GM12892 (cell line): ENCODE results near the gene HDAC4.

ENCODE experiments used
- DNase-seq: peaks from one replicate; pipeline ENCODE4 v3.0.0; 2011; ENCODE audit not compliant: insufficient read length
- FAIRE-seq: peaks from 2 replicates; lab custom pipeline; 2011; peaks lifted over from hg19 to GRCh38; lab: Jason Lieb, UNC
- POLR2A ChIP-seq: IDR thresholded peaks from 2 replicates; pipeline ENCODE4 v1.6.1; 2011; ENCODE audit warnings: low read depth, low read length, control low read depth
- POLR2AphosphoS5 ChIP-seq: IDR thresholded peaks from 2 replicates; pipeline ENCODE4 v1.6.1; 2011; ENCODE audit warnings: low read depth, low read length, control low read depth
- TAF1 ChIP-seq: IDR thresholded peaks from 2 replicates; pipeline ENCODE4 v1.6.1; 2011; ENCODE audit warnings: low read depth, mild to moderate bottlenecking, control low read depth, low read length, borderline replicate concordance

HDAC4 gene

DNA sequence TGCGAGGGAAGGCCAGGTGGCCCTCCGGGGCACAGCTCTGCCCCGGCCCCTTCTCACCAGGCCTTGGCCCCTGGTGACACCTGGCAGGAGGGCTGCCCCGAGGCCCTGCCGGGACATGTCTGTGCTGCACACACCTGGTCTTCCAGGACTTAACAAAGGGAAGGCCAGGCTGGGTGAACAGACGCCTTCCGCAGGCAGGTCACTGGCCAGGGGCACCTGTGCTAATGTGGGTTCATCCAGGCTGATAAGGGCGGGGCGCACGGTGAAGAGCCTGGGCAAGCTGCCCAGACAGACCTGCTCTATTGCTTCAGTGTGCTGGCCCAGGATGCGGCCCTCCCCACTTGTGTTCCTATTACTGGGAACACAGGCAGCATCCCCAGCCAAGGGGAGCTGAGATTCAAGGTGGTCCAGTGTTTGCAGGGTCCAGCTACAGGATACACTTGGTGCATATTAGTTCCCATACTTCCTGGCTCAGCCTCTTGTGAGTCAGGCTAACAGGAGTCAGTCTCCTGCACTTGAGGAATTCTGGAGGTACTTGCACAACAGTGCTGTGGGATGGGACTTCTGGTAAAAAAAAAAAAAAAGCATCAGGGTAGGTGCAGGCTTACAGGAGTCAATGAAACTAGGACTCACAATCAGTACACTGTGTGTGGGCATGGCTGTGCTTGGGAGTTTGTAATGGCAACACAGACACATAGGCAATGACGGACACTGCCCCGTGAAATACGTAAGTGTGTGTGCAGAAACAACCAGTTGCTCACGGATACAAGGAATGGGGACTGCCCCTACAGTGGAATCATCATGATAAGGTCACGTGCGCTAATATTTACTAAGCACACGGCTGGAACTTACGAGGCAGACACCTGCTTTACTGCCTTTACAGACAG is 291.5 kb downstream of the HDAC4 start:
- TF ChIP-seq POLR2AphosphoS5 (no peak), TAF1 (no peak), POLR2A (no peak)
- DNase-seq, result no peak
- FAIRE-seq, result no peak

- FAIRE-seq (no peak), DNase-seq (no peak)
- TF ChIP-seq POLR2A (no peak), TAF1 (no peak), POLR2AphosphoS5 (no peak)
Measured at GRCh38 chr2:239108459-239108858, 292.4 kb downstream of the HDAC4 start.

GRCh38 chr2:239107936-239108335 is 292.9 kb downstream of the HDAC4 start:
- no peak for FAIRE-seq
- DNase-seq, result no peak
- TF ChIP-seq POLR2A, result no peak
- TF ChIP-seq POLR2AphosphoS5, result no peak
- TF ChIP-seq TAF1, result no peak

- FAIRE-seq (no peak), DNase-seq (no peak)
- no peak for TF ChIP-seq POLR2A
- no peak for TF ChIP-seq POLR2AphosphoS5
- TF ChIP-seq TAF1, result no peak
Measured at GRCh38 chr2:239106966-239107365, 293.9 kb downstream of the HDAC4 start.

DNA sequence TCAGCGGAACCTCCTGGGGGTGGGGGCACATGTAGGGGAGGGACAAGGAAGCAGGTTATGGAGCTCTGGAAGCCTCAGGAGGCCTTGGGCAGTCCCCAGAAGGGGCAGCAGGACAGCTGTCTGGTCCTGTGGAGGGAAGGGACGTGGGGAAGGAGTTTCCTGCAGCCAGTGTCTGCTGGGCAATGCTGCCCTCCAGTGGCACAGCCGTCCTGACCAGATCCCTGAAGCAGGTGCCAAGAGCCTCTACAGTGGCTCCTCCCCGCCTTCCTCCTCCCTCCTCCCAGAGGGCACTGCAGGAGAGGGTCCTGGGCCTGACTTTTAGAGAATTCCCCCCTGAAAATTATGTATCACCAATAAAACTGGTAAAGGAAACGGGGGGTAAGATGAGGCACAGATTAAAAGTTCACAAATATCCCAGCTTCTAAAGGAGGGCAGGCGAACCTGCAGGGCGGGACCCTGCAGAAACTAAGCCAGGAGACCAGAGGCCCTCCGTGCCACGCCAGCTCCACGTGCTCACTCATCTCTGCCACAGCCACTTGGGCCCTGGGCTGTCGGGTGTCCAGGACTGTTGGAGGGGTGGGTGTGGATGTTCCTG is 294.4 kb downstream of the HDAC4 start:
- no peak for FAIRE-seq
- no peak for TF ChIP-seq POLR2AphosphoS5
- no peak for TF ChIP-seq TAF1
- TF ChIP-seq POLR2A, result no peak
- DNase-seq, result no peak

DNA sequence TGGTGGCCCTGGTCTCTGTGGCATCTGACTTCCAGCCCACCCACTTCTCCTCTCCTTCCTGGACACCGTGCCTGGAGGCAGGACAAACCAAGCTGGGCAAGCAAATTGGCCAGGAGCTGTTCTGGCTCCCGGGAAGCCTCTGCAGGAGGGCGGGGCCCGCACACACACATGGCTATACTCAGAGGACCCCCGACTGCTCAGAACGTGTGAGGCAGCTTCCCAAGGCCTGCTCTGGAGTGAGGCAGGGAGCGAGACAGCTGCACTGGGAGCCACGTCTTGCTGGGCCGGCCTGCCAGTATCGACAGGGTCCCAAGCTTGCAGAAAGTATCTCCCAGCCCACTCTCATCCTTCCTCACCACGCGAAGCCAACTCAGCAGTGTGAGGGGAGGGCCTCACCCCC is 295.6 kb downstream of the HDAC4 start:
- no peak for FAIRE-seq
- DNase-seq, result no peak
- TF ChIP-seq POLR2AphosphoS5 (no peak), POLR2A (no peak), TAF1 (no peak)

DNA sequence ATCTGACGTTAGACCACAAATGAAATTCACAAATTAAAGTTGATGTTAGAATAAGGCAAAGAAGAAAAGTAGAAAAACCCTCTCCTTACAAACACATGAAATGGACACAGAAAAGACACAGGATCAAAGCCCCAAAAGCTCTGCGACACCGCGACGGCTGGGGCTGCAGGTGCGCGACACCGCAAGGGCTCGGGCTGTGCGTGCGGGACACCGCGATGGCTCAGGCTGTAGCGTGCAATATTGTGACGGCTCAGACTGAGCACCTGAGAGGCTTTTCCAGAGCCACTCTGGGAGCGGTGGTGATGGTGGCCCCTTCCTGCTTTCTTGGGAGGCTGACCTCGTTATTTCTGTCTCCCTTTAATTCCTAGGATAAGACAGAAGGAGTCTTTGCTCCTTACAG is 296.0 kb downstream of the HDAC4 start:
- FAIRE-seq (no peak), DNase-seq (no peak)
- TF ChIP-seq POLR2A (no peak), TAF1 (no peak), POLR2AphosphoS5 (no peak)

DNA sequence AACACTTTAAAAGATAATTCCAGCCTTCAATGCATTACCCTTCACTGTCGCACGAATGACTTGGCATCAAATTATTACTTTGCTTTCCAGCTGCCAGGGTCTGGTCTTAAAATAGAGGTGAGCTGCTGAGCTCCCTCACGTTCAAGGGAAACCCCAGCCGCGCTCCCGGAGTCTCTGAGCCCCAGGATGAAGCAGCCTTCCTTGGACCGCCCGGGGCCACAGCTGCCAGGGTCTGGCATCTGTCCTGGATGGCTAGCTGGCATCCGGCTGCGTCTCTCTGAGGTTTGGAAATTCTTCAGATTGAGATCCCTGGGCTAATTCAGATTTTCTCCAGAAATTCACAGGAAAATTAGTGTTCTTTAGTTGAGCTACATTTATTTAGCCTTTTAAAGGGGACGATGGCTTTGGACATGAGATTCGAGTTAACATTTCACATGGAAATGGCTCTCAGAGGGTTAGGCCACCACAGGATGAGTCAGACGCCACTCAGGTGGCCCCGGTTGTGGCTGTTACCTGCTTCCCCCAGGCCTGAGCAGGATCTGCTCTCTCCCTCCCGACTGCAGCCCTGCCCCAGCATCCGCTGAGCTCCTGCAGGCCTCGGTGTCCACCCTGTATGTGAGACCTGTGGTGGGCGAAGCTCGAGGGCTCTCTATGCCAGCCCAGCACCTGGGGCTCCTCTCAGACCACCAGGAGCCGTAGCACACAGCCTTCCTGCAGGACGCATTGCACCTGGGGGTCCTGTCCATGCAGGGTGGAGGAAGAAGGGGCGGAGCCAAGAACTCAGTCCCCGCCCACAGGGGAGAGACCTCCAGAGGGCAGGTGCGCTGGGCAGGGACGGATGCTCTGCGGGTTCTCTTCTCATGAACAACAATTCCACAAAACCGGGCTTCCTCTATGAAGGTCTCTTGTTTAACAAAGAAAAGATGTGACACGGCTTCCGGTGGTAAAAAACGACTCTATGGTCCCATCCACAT is 297.4 kb downstream of the HDAC4 start:
- DNase-seq (no peak), FAIRE-seq (no peak)
- no peak for TF ChIP-seq TAF1

GRCh38 chr2:239102266-239102665 is 298.6 kb downstream of the HDAC4 start:
- FAIRE-seq (no peak), DNase-seq (no peak)
- no peak for TF ChIP-seq POLR2A
- no peak for TF ChIP-seq POLR2AphosphoS5
- TF ChIP-seq TAF1, result no peak

- DNase-seq (no peak), FAIRE-seq (no peak)
- TF ChIP-seq POLR2A, result no peak
- no peak for TF ChIP-seq POLR2AphosphoS5
- TF ChIP-seq TAF1, result no peak
Measured at GRCh38 chr2:239101807-239102206, 299.0 kb downstream of the HDAC4 start.

GRCh38 chr2:239101071-239101470 is 299.7 kb downstream of the HDAC4 start:
- no peak for DNase-seq
- FAIRE-seq, result no peak
- TF ChIP-seq POLR2A (no peak), TAF1 (no peak), POLR2AphosphoS5 (no peak)

DNA sequence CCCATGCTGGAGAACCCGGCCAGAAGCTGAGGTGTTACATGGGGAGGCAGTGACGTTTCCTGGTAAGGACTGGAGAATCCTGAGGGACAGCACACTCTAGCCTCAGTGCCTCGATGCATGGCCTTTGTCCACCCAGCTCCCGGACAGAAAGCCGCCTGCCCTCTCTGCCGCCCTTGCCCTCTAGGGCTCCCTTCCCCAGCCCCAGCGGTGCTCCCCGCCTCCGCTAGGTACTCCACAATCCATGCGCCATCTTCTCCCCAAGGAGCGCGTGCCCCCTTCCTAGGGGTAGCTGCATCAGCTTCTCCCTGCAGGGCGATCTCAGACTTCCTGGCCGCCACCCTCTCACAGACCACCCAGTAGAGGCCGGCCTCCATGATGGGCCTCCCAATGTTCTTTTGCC is 301.3 kb downstream of the HDAC4 start:
- no peak for FAIRE-seq
- DNase-seq, result no peak
- TF ChIP-seq POLR2A, result no peak
- TF ChIP-seq TAF1, result no peak
- TF ChIP-seq POLR2AphosphoS5, result no peak
